T-cell (primary cell): ENCODE measurements around the gene PCNX3. TPM values are rescaled to one million over a fixed set of nuclear protein-coding genes. Genes with fewer than 3 reads are reported as not detected.

Experiments used
- ATAC-seq, 4 experiments: fragments of 200-7000 bp in 3 of 4; fragments of 150-1000 bp in 1 of 4; cut with Tn5 transposase; replicated peaks in 1 of 4; 1 replicate in 3 of 4; 2 replicates in 1 of 4; pipeline ENCODE4 v1.10.0; 2021; ENCODE audit warnings: moderate library complexity in 3 of 4, mild to moderate bottlenecking in 2 of 4, moderate number of reproducible peaks in 1 of 4
- CTCF ChIA-PET, 2 donors: fragments of 300-600 bp; sonication (Branson Sonifier 250); formaldehyde crosslinking; loops; one replicate each; lab custom pipeline; 2022; ENCODE audit warnings: antibody characterized with exemption in 2 of 2; lab: Charles Lee
- POLR2A ChIA-PET, 2 donors: fragments of 300-600 bp; sonication (Branson Sonifier 250); formaldehyde crosslinking; loops; one replicate each; lab custom pipeline; 2022; ENCODE audit warnings: antibody characterized with exemption in 2 of 2; lab: Charles Lee
- DNase-seq, 35 experiments: peaks; one replicate each; pipeline versions ENCODE4 v3.0.0 to v3.0.0-alpha.2; 2013 to 2023
- H3K27ac ChIP-seq: one replicate; pipeline ENCODE4 v1.5.1; 2013; ENCODE audit warnings: low read length
- H3K27me3 ChIP-seq, 2 experiments: replicated peaks in 1 of 2; 1 replicate in 1 of 2; 2 replicates in 1 of 2; pipeline versions ENCODE4 v1.6.1 to v1.7.0; 2013; ENCODE audit warnings: low read length in 1 of 2, mixed read lengths in 1 of 2; ENCODE audit not compliant: control insufficient read depth in 2 of 2, insufficient read depth in 2 of 2; ENCODE audit errors: extremely low read depth in 1 of 2
- H3K36me3 ChIP-seq, 2 donors: 1 replicate in 1 of 2; 2 replicates in 1 of 2; pipeline versions ENCODE4 v1.6.1 to v1.7.0; 2013; ENCODE audit warnings: low read length in 1 of 2; ENCODE audit not compliant: control insufficient read depth in 2 of 2, insufficient read depth in 1 of 2; ENCODE audit errors: extremely low read depth in 1 of 2
- H3K4me1 ChIP-seq, 2 experiments: 1 replicate in 1 of 2; 2 replicates in 1 of 2; pipeline versions ENCODE4 v1.6.1 to v1.7.0; 2013; ENCODE audit warnings: low read length in 2 of 2, mixed read lengths in 1 of 2; ENCODE audit not compliant: insufficient read depth in 2 of 2, control insufficient read depth in 1 of 2; ENCODE audit errors: extremely low read depth in 1 of 2
- H3K4me3 ChIP-seq, 2 donors: 1 replicate in 1 of 2; 2 replicates in 1 of 2; pipeline versions ENCODE4 v1.5.1 to v1.7.0; 2013; ENCODE audit warnings: mild to moderate bottlenecking in 2 of 2, low read length in 1 of 2, moderate library complexity in 1 of 2; ENCODE audit not compliant: control insufficient read depth in 1 of 2; ENCODE audit errors: extremely low read depth in 1 of 2
- H3K9me3 ChIP-seq: 2 replicates; pipeline ENCODE4 v1.7.0; 2013
- H3K27ac Mint-ChIP-seq, 2 donors: one replicate each; pipeline ENCODE4 v1.8.0; 2020 to 2021; ENCODE audit warnings: mild to moderate bottlenecking in 2 of 2, mixed read lengths in 2 of 2
- H3K27me3 Mint-ChIP-seq, 2 donors: one replicate each; pipeline ENCODE4 v1.8.0; 2021 to 2022; ENCODE audit warnings: mixed read lengths in 2 of 2
- H3K36me3 Mint-ChIP-seq: one replicate; pipeline ENCODE4 v1.8.0; 2021; ENCODE audit warnings: mixed read lengths
- H3K4me1 Mint-ChIP-seq, 3 donors: one replicate each; pipeline ENCODE4 v1.8.0; 2020 to 2022; ENCODE audit warnings: mixed read lengths in 3 of 3, mild to moderate bottlenecking in 1 of 3
- H3K4me3 Mint-ChIP-seq, 3 donors: one replicate each; pipeline ENCODE4 v1.8.0; 2020 to 2022; ENCODE audit warnings: mild to moderate bottlenecking in 3 of 3, mixed read lengths in 3 of 3, moderate library complexity in 3 of 3
- H3K9me3 Mint-ChIP-seq, 3 donors: one replicate each; pipeline ENCODE4 v1.8.0; 2020 to 2022; ENCODE audit warnings: mixed read lengths in 3 of 3
- whole genome bisulfite sequencing: methylation state at CpG from one replicate; pipeline ENCODE4 v1.1.5; 2013; ENCODE audit warnings: missing lambda C conversion rate; ENCODE audit not compliant: insufficient coverage; 5-methylcytosine and 5-hydroxymethylcytosine counted together
- total RNA-seq, 35 experiments: library from RNA in 6 of 35; stranded (reverse) in 6 of 35; fragments of 120-200 nt in 1 of 35; gene quantifications; one replicate each; pipeline versions ENCODE4 v1.2.1 to v1.2.4 and lab custom pipeline; 2013 to 2026

PCNX3 gene
- total RNA-seq, 5 donors from 2014 or later (not counting 1 experiment from before 2014, with no cell fraction given), result 54.2 to 74.7 (median 66.8) TPM

DNA sequence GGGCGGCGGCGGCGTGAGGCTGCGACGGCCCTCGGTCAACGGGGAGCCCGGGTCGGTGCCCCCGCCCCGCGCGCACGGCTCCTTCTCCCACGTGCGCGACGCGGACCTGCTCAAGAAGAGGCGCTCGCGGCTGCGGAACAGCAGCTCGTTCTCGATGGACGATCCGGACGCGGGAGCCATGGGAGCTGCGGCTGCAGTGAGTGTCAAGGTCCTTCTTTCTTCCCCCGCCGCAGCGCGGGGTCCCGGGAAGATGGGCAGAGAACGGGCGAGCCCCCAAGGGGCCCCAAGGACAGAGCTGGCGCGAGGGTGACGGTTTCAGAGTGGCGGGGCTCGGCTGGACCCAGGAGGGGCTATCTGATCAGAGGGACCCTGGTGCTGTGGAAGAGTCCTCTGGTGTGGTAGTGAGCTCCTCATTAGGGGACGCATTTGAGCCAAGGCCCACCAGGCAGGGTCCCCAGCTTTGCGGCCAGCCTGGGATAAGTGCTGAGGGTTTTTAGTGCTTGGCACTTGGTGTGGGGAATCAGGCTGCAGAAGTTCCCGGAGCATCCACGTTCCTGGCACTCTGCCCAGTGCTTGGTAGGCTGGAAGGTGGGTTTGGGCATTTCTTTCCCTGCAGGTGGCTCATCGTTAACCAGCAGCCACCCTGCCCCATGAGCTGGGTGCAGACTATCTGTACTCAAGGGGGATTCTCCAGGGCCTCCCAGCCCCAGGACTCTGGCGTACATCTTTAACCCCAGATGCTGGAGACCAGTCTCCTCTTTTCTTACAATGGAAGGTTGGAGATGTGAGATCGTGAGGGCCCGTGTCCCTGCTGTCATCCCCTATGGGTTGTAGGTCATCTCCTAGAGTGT is 30.0 kb upstream of the PCNX3 start:
- Histone ChIP-seq H3K4me3 (no peak overlapping the region), H3K9me3 (no peaks in the 10 kb centered on the region), H3K36me3 (peaks cover 9 to 64% of the 10 kb centered on the region in 2 donors), H3K27me3 (no peaks in the 10 kb centered on the region), H3K4me1 (peaks cover 4 to 31% of the 10 kb centered on the region in 2 experiments), H3K27ac (no peak overlapping the region)
- 98% methylated on average over 43 of the region's 51 CpGs for WGBS
- Mint-ChIP-seq H3K27ac (peak overlapping the region; percentile 47 to 66), H3K36me3 (peaks cover 16% of the 10 kb centered on the region), H3K27me3 (no peaks in the 10 kb centered on the region), H3K9me3 (no peaks in the 10 kb centered on the region), H3K4me1 (peaks cover 22 to 41% (median 31%) of the 10 kb centered on the region in 3 donors), H3K4me3 (no peak overlapping the region)
- ATAC-seq (no peak), DNase-seq (no peak)
- ChIA-PET POLR2A (no interaction called here), CTCF (no interaction called here)

DNA sequence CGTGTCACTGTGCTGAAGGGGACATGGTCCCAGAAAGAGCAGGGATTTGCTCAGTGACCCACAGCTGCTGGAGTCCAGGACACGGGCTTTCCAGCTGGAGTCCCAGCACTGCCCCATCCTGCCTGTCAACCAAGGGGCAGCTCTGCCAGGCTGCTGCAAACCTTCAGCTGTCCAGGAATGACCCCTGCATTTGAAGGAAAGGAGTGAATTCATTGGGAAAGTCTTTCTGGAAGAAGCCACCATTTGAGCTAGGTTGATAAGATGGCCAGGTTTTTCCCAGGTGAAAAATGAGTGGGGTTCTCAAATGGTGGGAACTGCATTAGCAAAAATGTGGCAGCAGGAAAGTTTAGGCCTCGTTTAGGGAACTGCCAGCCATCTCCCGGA is 29.3 kb upstream of the PCNX3 start:
- no peak overlapping the region for H3K4me3 Mint-ChIP-seq

DNA sequence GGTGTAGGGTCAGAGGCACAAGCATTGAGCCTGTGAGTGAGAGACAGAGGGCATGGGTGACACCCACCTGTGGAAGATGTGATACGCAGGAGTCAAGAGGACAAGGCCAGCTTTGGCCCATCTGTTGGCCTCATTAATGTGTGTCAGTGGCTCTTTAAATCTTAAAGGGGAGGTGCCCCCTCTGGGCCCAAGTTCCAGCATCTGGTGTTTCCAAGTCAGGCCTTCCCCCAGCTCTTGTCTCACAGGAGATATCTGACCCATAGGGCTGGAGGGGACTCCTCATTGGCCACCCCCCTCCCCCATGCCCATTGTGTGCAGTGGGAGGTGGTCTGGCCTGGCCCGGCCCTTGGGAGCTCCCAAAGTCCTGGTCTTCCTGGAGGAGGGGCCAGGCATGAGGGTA is 28.9 kb upstream of the PCNX3 start:
- peak overlapping the region; percentile 49 to 66 for H3K27ac Mint-ChIP-seq
- no peak overlapping the region for H3K4me3 ChIP-seq
- no peak overlapping the region for H3K4me3 Mint-ChIP-seq
- H3K36me3 Mint-ChIP-seq, result peaks cover 17% of the 10 kb centered on the region
- no peak overlapping the region for H3K27ac ChIP-seq
- POLR2A ChIA-PET, result interaction anchor here in 1 of 2 donors (0.6 kb wide), 1 partner anchor 301 kb away, joined by 3 read pairs; the partner anchor contains the start of gene FIBP
- H3K4me1 Mint-ChIP-seq, result peaks cover 22 to 41% (median 32%) of the 10 kb centered on the region in 3 donors
- CTCF ChIA-PET, result interaction anchor here (0.5 to 1.9 kb wide), 5 partner anchors 9 to 259 kb away, joined by 3 to 7 read pairs (median 6); partner anchors contain the start of gene EHBP1L1 (in 1 of the 2)
- peaks cover 9 to 62% of the 10 kb centered on the region in 2 donors for H3K36me3 ChIP-seq
- no peaks in the 10 kb centered on the region for H3K9me3 Mint-ChIP-seq
- DNase-seq, result no peak
- H3K27me3 ChIP-seq, result no peaks in the 10 kb centered on the region
- ATAC-seq, result no peak
- H3K9me3 ChIP-seq, result no peaks in the 10 kb centered on the region
- H3K27me3 Mint-ChIP-seq, result no peaks in the 10 kb centered on the region
- WGBS, result 80% methylated on average over 1 of the region's 2 CpGs
- peaks cover 4 to 31% of the 10 kb centered on the region in 2 experiments for H3K4me1 ChIP-seq

More for the DNA sequence above, 29.3 kb upstream of the PCNX3 start:
- Mint-ChIP-seq H3K27me3 (no peaks in the 10 kb centered on the region), H3K36me3 (peaks cover 17% of the 10 kb centered on the region), H3K4me1 (peaks cover 22 to 41% (median 32%) of the 10 kb centered on the region in 3 donors), H3K9me3 (no peaks in the 10 kb centered on the region), H3K27ac (peak overlapping the region; percentile 49 to 66)
- peaks cover 9 to 63% of the 10 kb centered on the region in 2 donors for H3K36me3 ChIP-seq
- ChIA-PET POLR2A (interaction anchor here in 1 of 2 donors (0.6 kb wide), 1 partner anchor 302 kb away, joined by 3 read pairs; the partner anchor contains the start of gene FIBP), CTCF (no interaction called here)
- 95% methylated on average over 4 of the region's 4 CpGs for WGBS
- ATAC-seq, result no peak
- H3K4me3 ChIP-seq, result no peak overlapping the region
- no peak for DNase-seq
- H3K9me3 ChIP-seq, result no peaks in the 10 kb centered on the region
- no peak overlapping the region for H3K27ac ChIP-seq
- H3K4me1 ChIP-seq, result peaks cover 4 to 31% of the 10 kb centered on the region in 2 experiments
- no peaks in the 10 kb centered on the region for H3K27me3 ChIP-seq

DNA sequence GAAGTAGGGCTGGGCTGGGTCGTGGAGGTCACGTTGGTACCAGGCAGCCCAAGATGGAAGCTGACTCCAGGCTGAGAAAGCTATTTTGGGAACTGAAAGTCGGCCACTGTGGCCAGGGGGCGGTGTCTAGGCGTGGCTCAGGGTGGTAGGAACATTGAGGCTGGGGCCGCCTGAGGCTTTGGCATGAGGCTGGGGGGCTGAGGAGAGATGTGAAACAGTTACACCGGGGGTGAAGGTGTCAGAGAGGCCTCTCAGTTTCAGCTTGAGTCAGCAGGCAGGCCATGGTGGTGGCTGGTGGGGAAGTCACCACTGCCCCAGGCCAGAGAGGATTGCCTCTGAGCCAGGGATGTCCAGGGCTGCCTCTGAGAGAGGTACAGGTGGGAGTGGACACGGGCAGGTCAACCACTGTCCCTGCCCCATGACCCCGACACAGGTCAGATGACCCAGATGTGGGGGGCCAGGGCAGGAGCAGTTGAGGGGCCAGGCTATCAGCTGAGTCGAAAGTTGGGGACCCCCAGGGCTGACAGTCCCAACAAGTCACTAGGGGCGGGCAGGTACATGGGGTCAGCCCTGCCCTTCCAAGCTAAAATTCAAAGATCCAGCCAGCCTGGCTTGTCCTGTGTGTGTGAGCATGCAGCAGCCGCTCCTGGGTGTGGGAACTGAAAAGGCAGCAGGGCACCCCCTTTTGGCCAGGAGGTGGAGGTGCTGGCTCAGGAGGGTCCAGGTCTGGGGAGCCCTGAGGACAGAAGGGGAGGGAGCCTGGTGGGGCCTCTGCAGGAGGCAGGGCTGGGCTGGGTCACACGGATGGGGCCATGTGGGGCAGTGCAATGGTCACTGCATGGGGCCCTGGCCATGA is 27.1 kb upstream of the PCNX3 start:
- H3K27ac ChIP-seq, result peak overlapping the region; percentile 60
- ATAC-seq, result peak; percentile 91 to 93 (median 91)
- Mint-ChIP-seq H3K9me3 (no peaks in the 10 kb centered on the region), H3K27me3 (no peaks in the 10 kb centered on the region), H3K27ac (peak overlapping the region; percentile 82 to 84), H3K4me1 (peaks cover 22 to 29% (median 28%) of the 10 kb centered on the region in 3 donors), H3K4me3 (peak overlapping the region in 1 of 3 donors; percentile 40), H3K36me3 (peaks cover 11% of the 10 kb centered on the region)
- peaks cover 8 to 58% of the 10 kb centered on the region in 2 donors for H3K36me3 ChIP-seq
- no peaks in the 10 kb centered on the region for H3K27me3 ChIP-seq
- ChIA-PET CTCF (interaction anchor here (0.5 to 1.9 kb wide), 9 partner anchors 11 to 527 kb away, joined by 3 to 8 read pairs (median 4); partner anchors contain the start of gene EHBP1L1 (in 1 of the 2)), POLR2A (no interaction called here)
- no peak overlapping the region for H3K4me3 ChIP-seq
- 15% methylated on average over 12 of the region's 13 CpGs for WGBS
- peaks cover 4 to 31% of the 10 kb centered on the region in 2 experiments for H3K4me1 ChIP-seq
- peak; percentile 52 to 87 (median 73) for DNase-seq
- H3K9me3 ChIP-seq, result no peaks in the 10 kb centered on the region

DNA sequence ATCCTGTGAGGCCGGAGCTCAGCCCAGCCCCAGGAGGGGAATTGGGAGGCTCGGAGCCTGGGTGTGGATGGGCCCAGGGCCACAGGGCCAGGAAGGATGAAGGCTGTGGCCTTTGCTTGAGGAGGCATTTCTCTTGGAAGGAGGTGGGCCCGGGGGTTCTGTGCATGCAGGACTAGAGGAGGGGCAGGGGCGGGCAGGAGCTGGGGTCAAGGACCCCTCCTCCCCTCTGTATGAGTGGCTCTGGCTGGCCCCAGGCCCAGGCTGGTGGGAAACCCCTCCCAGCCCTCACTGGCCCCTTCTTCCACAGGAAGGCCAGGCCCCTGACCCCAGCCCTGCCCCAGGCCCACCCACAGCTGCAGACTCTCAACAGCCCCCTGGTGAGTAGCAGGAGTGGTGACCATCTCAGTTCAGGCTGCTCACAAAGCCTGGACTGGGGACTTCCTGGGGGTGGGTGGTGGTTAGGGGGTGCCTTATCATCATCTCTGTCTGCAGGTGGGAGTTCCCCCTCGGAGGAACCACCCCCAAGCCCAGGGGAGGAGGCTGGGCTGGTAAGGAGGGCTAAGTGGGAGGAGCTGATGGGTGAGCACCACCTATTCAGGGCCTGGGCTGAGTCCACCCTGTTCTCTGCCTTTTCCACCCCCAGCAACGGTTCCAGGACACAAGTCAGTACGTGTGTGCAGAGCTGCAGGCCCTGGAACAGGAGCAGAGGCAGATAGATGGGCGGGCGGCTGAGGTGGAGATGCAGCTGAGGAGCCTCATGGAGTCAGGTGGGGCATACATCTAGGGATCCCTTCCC is 25.9 kb upstream of the PCNX3 start:
- Histone ChIP-seq H3K4me1 (peaks cover 4 to 40% of the 10 kb centered on the region in 2 experiments), H3K27ac (peak overlapping the region; percentile 21), H3K36me3 (peaks cover 3 to 49% of the 10 kb centered on the region in 2 donors), H3K9me3 (no peaks in the 10 kb centered on the region), H3K4me3 (no peak overlapping the region), H3K27me3 (no peaks in the 10 kb centered on the region)
- 93% methylated on average over 3 of the region's 9 CpGs for WGBS
- DNase-seq (peak in 8 of 35 experiments; percentile 22 to 57 (median 38)), ATAC-seq (peak in 1 of 4 experiments; percentile 40)
- H3K4me3 Mint-ChIP-seq, result no peak overlapping the region
- H3K27me3 Mint-ChIP-seq, result no peaks in the 10 kb centered on the region
- no peak overlapping the region for H3K27ac Mint-ChIP-seq
- H3K36me3 Mint-ChIP-seq, result peaks cover 5% of the 10 kb centered on the region
- ChIA-PET POLR2A (no interaction called here), CTCF (interaction anchor here in 1 of 2 donors (0.8 to 1.0 kb wide), 2 partner anchors 48 to 50 kb away, joined by 3 to 4 read pairs; no protein-coding TSS in a partner anchor)
- H3K9me3 Mint-ChIP-seq, result no peaks in the 10 kb centered on the region
- H3K4me1 Mint-ChIP-seq, result peaks cover 27 to 34% (median 28%) of the 10 kb centered on the region in 3 donors
